Loucy (cell line): ENCODE results near the gene RPS19BP1.

ENCODE experiments used
- EZH2phosphoT487 ChIP-seq: fragments of 200-600 bp; IDR thresholded peaks from 2 replicates; pipeline ENCODE4 v1.6.1; 2018; ENCODE audit warnings: antibody characterized with exemption, mild to moderate bottlenecking, moderate library complexity, borderline replicate concordance
- TF ChIP-seq, protein P1 (sequence below): fragments of 200-600 bp; sonication (generic); conservative IDR thresholded peaks from 2 replicates; pipeline ENCODE4 v1.5.1; 2014; ENCODE audit warnings: mild to moderate bottlenecking, antibody characterized with exemption, low read length

DNA sequence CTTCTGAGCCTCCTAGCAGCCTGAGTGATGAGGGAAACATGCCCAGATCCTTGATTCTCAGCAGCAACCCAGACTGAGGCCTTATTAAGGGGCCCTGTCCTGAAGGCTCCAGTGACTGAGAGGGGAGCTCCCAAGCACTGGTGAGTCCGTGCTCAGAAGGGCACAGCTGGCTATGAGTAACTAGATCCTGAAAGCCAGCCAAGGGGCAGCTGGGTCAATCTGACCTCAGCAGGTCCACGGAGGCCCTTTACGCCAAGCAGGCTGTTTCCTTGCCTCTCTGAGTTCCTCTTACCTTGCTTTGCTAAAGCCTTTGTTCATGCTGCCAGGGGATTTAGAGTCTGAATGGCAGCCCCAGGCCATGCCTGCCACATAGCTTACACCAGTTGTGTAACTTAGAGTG is 49.8 kb downstream of the RPS19BP1 start:
- TF ChIP-seq, protein P1, sequence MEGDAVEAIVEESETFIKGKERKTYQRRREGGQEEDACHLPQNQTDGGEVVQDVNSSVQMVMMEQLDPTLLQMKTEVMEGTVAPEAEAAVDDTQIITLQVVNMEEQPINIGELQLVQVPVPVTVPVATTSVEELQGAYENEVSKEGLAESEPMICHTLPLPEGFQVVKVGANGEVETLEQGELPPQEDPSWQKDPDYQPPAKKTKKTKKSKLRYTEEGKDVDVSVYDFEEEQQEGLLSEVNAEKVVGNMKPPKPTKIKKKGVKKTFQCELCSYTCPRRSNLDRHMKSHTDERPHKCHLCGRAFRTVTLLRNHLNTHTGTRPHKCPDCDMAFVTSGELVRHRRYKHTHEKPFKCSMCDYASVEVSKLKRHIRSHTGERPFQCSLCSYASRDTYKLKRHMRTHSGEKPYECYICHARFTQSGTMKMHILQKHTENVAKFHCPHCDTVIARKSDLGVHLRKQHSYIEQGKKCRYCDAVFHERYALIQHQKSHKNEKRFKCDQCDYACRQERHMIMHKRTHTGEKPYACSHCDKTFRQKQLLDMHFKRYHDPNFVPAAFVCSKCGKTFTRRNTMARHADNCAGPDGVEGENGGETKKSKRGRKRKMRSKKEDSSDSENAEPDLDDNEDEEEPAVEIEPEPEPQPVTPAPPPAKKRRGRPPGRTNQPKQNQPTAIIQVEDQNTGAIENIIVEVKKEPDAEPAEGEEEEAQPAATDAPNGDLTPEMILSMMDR: no peak
- no peak for TF ChIP-seq EZH2phosphoT487
